ENCODE data around the gene PALLD. TPM values are rescaled to one million over a fixed set of nuclear protein-coding genes. Genes with fewer than 3 reads are reported as not detected.
"Not testable (repeated sequence)": the region's sequence is repeated elsewhere in the genome, so short reads cannot be mapped to it uniquely, and the experiment has no call there.

Gene PALLD
- total RNA-seq, 1 donor from 2014 or later: 12.1 TPM

- intact Hi-C loops (cut with micrococcal nuclease): no loop called here
Measured at GRCh38 chr4:168724243-168724642, 227.4 kb downstream of the PALLD start.

GRCh38 chr4:168724686-168725411, 228.0 kb downstream of the PALLD start:
- intact Hi-C loops (cut with micrococcal nuclease): no loop called here

GRCh38 chr4:168725930-168726329, 229.1 kb downstream of the PALLD start:
- intact Hi-C loops (cut with micrococcal nuclease): no loop called here

GRCh38 chr4:168727181-168727580, 230.3 kb downstream of the PALLD start:
- intact Hi-C loops (cut with micrococcal nuclease): not testable (repeated sequence)

- intact Hi-C loops (cut with micrococcal nuclease): no loop called here
Measured at GRCh38 chr4:168731006-168731636, 234.3 kb downstream of the PALLD start.

GRCh38 chr4:168731706-168732414, 235.0 kb downstream of the PALLD start:
- intact Hi-C loops (cut with micrococcal nuclease): no loop called here

GRCh38 chr4:168732714-168733113, 235.9 kb downstream of the PALLD start:
- intact Hi-C loops (cut with micrococcal nuclease): no loop called here

GRCh38 chr4:168734703-168735678, 238.1 kb downstream of the PALLD start:
- intact Hi-C loops (cut with micrococcal nuclease): no loop called here

- intact Hi-C loops (cut with micrococcal nuclease): no loop called here
Measured at GRCh38 chr4:168735735-168736134, 238.9 kb downstream of the PALLD start.

GRCh38 chr4:168736860-168737805, 240.3 kb downstream of the PALLD start:
- intact Hi-C loops (cut with micrococcal nuclease): no loop called here

- intact Hi-C loops (cut with micrococcal nuclease): no loop called here
Measured at GRCh38 chr4:168737806-168738172, 240.9 kb downstream of the PALLD start.

- intact Hi-C loops (cut with micrococcal nuclease): no loop called here
Measured at GRCh38 chr4:168739886-168740285, 243.0 kb downstream of the PALLD start.

GRCh38 chr4:168740691-168741090, 243.8 kb downstream of the PALLD start:
- intact Hi-C loops (cut with micrococcal nuclease): no loop called here

- intact Hi-C loops (cut with micrococcal nuclease): no loop called here
Measured at GRCh38 chr4:168741281-168742173, 244.7 kb downstream of the PALLD start.

- intact Hi-C loops (cut with micrococcal nuclease): no loop called here
Measured at GRCh38 chr4:168743131-168743530, 246.3 kb downstream of the PALLD start.

GRCh38 chr4:168743601-168744000, 246.7 kb downstream of the PALLD start:
- intact Hi-C loops (cut with micrococcal nuclease): no loop called here

GRCh38 chr4:168744021-168744420, 247.2 kb downstream of the PALLD start:
- intact Hi-C loops (cut with micrococcal nuclease): no loop called here

GRCh38 chr4:168748807-168749206, 252.0 kb downstream of the PALLD start:
- intact Hi-C loops (cut with micrococcal nuclease): no loop called here

Data from T-helper 1 cell treated with Interleukin-12 subunit alpha and Interleukin-12 subunit beta and Interleukin-4 antibody, amounts not matched to agents 30 ng/mL and 1 ng/mL, for 36 hours (primary cell).